Uterus (tissue), 4 donors: ENCODE data around the gene PRR15. TPM values are rescaled to one million over a fixed set of nuclear protein-coding genes. Genes with fewer than 3 reads are reported as not detected.
A peak's percentile ranks its signal among the peaks of the same experiment; 100 is the strongest.
"Not testable (repeated sequence)": the region's sequence is repeated elsewhere in the genome, so short reads cannot be mapped to it uniquely, and the experiment has no call there.

Source experiments
- DNase-seq, 2 donors: peaks; one replicate each; pipeline ENCODE4 v3.0.0-alpha.2; 2019 to 2020
- H3K27ac ChIP-seq, 2 donors: fragments of 200-600 bp; sonication (generic); 1 replicate in 1 of 2; 2 replicates in 1 of 2; pipeline ENCODE4 v1.5.1; 2016 to 2018
- H3K27me3 ChIP-seq, 2 donors: fragments of 200-600 bp; sonication (generic); one replicate each; pipeline ENCODE4 v1.5.1; 2018 to 2019; ENCODE audit warnings: control low read depth in 1 of 2
- H3K36me3 ChIP-seq, 2 donors: fragments of 200-600 bp; sonication (generic); one replicate each; pipeline ENCODE4 v1.5.1; 2019; ENCODE audit warnings: control low read depth in 1 of 2
- H3K4me1 ChIP-seq, 2 donors: fragments of 200-600 bp; sonication (generic); one replicate each; pipeline ENCODE4 v1.5.1; 2018 to 2019; ENCODE audit warnings: control low read depth in 1 of 2
- H3K4me3 ChIP-seq, 2 donors: fragments of 200-600 bp; sonication (generic); 1 replicate in 1 of 2; 2 replicates in 1 of 2; pipeline ENCODE4 v1.5.1; 2018 to 2019; ENCODE audit warnings: mild to moderate bottlenecking in 1 of 2
- H3K9me3 ChIP-seq, 2 donors: fragments of 200-600 bp; sonication (generic); one replicate each; pipeline ENCODE4 v1.5.1; 2019; ENCODE audit warnings: control low read depth in 1 of 2
- CTCF ChIP-seq, 4 experiments: fragments of 200-600 bp in 2 of 4; fragments of 450-650 bp in 2 of 4; sonication (generic) in 2 of 4; IDR thresholded peaks; one replicate each; pipeline ENCODE4 v1.5.1; 2016 to 2019; ENCODE audit warnings: antibody characterized with exemption in 4 of 4, mild to moderate bottlenecking in 2 of 4, moderate library complexity in 1 of 4
- POLR2A ChIP-seq, 2 donors: fragments of 450-650 bp; IDR thresholded peaks; one replicate each; pipeline ENCODE4 v1.6.1; 2016; ENCODE audit warnings: antibody characterized with exemption in 2 of 2, mild to moderate bottlenecking in 1 of 2, moderate library complexity in 1 of 2
- intact Hi-C: fragments of 100-400 bp; cut with DNase I; formaldehyde crosslinking; loops from one replicate; pipeline ENCODE4 v1.15.1; 2023; ENCODE audit warnings: low total_unique reads
- total RNA-seq, 4 donors: library from RNA; depleted of rRNA in 3 of 4; stranded (reverse); fragments of >200 nt in 3 of 4; gene quantifications; one replicate each; pipeline versions ENCODE4 v1.1.0 to v1.2.4, GENCODE V29; 2014 to 2023
- donor health status: DM: yes; HTN: yes; CAD: no.

PRR15 gene
- 1 to 10 TPM in 2 of 4 donors, not detected in 2; 1.8 to 2.3 TPM for total RNA-seq

GRCh38 chr7:29563590-29564495, at the start of gene PRR15:
PRR15 (plus strand) TSS chr7:29563835; CDS start chr7:29566330, 2,495 bp downstream.
- Histone ChIP-seq H3K4me3 (peak within 1 kb of the TSS; percentile 51 to 54), H3K27ac (peak within 1 kb of the TSS; percentile 32 to 42), H3K27me3 (no peaks in the 10 kb centered on the region), H3K36me3 (no peaks in the 10 kb centered on the region), H3K4me1 (peaks cover 0 to 3% of the 10 kb centered on the region in 2 donors), H3K9me3 (no peaks in the 10 kb centered on the region)
- intact Hi-C loops = no loop called here
- TF ChIP-seq CTCF (IDR thresholded peaks at IDR 0.05) = no peak
- peak in 1 of 2 donors; percentile 29 for TF ChIP-seq POLR2A (IDR thresholded peaks at IDR 0.05)
- DNase-seq = peak in 1 of 2 donors; percentile 17

- H3K4me3 ChIP-seq = no peak overlapping the region
- H3K4me1 ChIP-seq = no peaks in the 10 kb centered on the region
- no peak for DNase-seq
- TF ChIP-seq CTCF (IDR thresholded peaks at IDR 0.05) (no peak), POLR2A (IDR thresholded peaks at IDR 0.05) (no peak)
- H3K9me3 ChIP-seq = no peaks in the 10 kb centered on the region
- H3K27me3 ChIP-seq = no peaks in the 10 kb centered on the region
- no peak overlapping the region for H3K27ac ChIP-seq
- intact Hi-C loops = no loop called here
- H3K36me3 ChIP-seq = no peaks in the 10 kb centered on the region
These were observed 47.1 kb upstream of the PRR15 start for GRCh38 chr7:29516491-29516890.

GRCh38 chr7:29518616-29519015, 45.0 kb upstream of the PRR15 start:
- TF ChIP-seq CTCF (IDR thresholded peaks at IDR 0.05) = no peak
- no peak for TF ChIP-seq POLR2A (IDR thresholded peaks at IDR 0.05)
- H3K9me3 ChIP-seq = no peaks in the 10 kb centered on the region
- no peak for DNase-seq

GRCh38 chr7:29523728-29524127, 39.9 kb upstream of the PRR15 start:
- Histone ChIP-seq H3K9me3 (no peaks in the 10 kb centered on the region), H3K4me3 (no peak overlapping the region), H3K27me3 (no peaks in the 10 kb centered on the region), H3K4me1 (no peaks in the 10 kb centered on the region), H3K36me3 (no peaks in the 10 kb centered on the region), H3K27ac (no peak overlapping the region)
- TF ChIP-seq POLR2A (IDR thresholded peaks at IDR 0.05) (no peak), CTCF (IDR thresholded peaks at IDR 0.05) (no peak)
- intact Hi-C loops = no loop called here
- DNase-seq = no peak

More at GRCh38 chr7:29518616-29519015, 45.0 kb upstream of the PRR15 start:
- Histone ChIP-seq H3K27ac (no peak overlapping the region), H3K4me3 (no peak overlapping the region), H3K4me1 (no peaks in the 10 kb centered on the region), H3K36me3 (no peaks in the 10 kb centered on the region), H3K27me3 (no peaks in the 10 kb centered on the region)
- intact Hi-C loops = no loop called here

GRCh38 chr7:29527505-29528108, 36.0 kb upstream of the PRR15 start:
- Histone ChIP-seq H3K36me3 (no peaks in the 10 kb centered on the region), H3K4me1 (no peaks in the 10 kb centered on the region), H3K4me3 (no peak overlapping the region), H3K27me3 (no peaks in the 10 kb centered on the region), H3K9me3 (no peaks in the 10 kb centered on the region), H3K27ac (no peak overlapping the region)
- intact Hi-C loops = no loop called here
- TF ChIP-seq POLR2A (IDR thresholded peaks at IDR 0.05) = no peak
- TF ChIP-seq CTCF (IDR thresholded peaks at IDR 0.05) = no peak
- no peak for DNase-seq

- intact Hi-C loops, DNase-seq, H3K9me3 ChIP-seq, H3K27ac ChIP-seq, H3K4me1 ChIP-seq, H3K27me3 ChIP-seq, H3K4me3 ChIP-seq, H3K36me3 ChIP-seq: not testable (repeated sequence)
These were observed 35.1 kb upstream of the PRR15 start for GRCh38 chr7:29528526-29528925.
